Loucy (cell line): ENCODE results near the gene SAMD1.

Experiments
- H2AFZ ChIP-seq: fragments of 200-600 bp; sonication (generic); 2 replicates; pipeline ENCODE4 v1.6.0; 2016; ENCODE audit warnings: antibody characterized with exemption, mild to moderate bottlenecking, low read length, moderate library complexity
- H3F3A ChIP-seq: fragments of 200-600 bp; 2 replicates; pipeline ENCODE4 v1.6.0; 2016; ENCODE audit warnings: antibody characterized with exemption, low read depth, mild to moderate bottlenecking
- H3K27me3 ChIP-seq: fragments of 200-600 bp; sonication (generic); 2 replicates; pipeline ENCODE4 v1.6.1; 2014; ENCODE audit warnings: low read length, mild to moderate bottlenecking; ENCODE audit not compliant: insufficient read depth, poor library complexity, severe bottlenecking
- H3K36me3 ChIP-seq: fragments of 200-600 bp; sonication (generic); 2 replicates; pipeline ENCODE4 v1.6.1; 2016; ENCODE audit warnings: low read length; ENCODE audit not compliant: insufficient read depth
- H3K4me1 ChIP-seq: fragments of 200-600 bp; sonication (generic); 2 replicates; pipeline ENCODE4 v1.5.1; 2014; ENCODE audit warnings: low read length, mild to moderate bottlenecking; ENCODE audit not compliant: insufficient read depth, poor library complexity, severe bottlenecking
- H3K4me2 ChIP-seq: fragments of 200-600 bp; sonication (generic); 2 replicates; pipeline ENCODE4 v1.6.0; 2014; ENCODE audit warnings: antibody characterized with exemption, low read length, low read depth, mild to moderate bottlenecking; ENCODE audit not compliant: poor library complexity, severe bottlenecking
- H3K4me3 ChIP-seq: fragments of 200-600 bp; sonication (generic); 2 replicates; pipeline ENCODE4 v1.5.1; 2014; ENCODE audit warnings: low read length, mild to moderate bottlenecking, mixed read lengths; ENCODE audit not compliant: poor library complexity, severe bottlenecking
- H3K79me2 ChIP-seq: fragments of 200-600 bp; sonication (generic); 2 replicates; pipeline ENCODE4 v1.6.1; 2014; ENCODE audit warnings: low read length; ENCODE audit not compliant: insufficient read depth
- H3K9ac ChIP-seq: fragments of 200-600 bp; sonication (generic); 2 replicates; pipeline ENCODE4 v1.6.0; 2014; ENCODE audit warnings: mild to moderate bottlenecking, low read depth, low read length, moderate library complexity; ENCODE audit not compliant: poor library complexity, severe bottlenecking
- H3K9me2 ChIP-seq: fragments of 200-600 bp; sonication (generic); replicated peaks from 2 replicates; pipeline ENCODE4 v1.6.1; 2016; ENCODE audit warnings: low read depth, low read length, mixed read lengths
- H3K9me3 ChIP-seq: fragments of 200-600 bp; sonication (generic); 2 replicates; pipeline ENCODE4 v1.6.1; 2014; ENCODE audit warnings: mild to moderate bottlenecking, antibody characterized with exemption, low read length, low read depth; ENCODE audit not compliant: insufficient read depth
- H4K20me1 ChIP-seq: fragments of 200-600 bp; sonication (generic); 2 replicates; pipeline ENCODE4 v1.6.0; 2014; ENCODE audit warnings: antibody characterized with exemption, low read length, mild to moderate bottlenecking; ENCODE audit not compliant: insufficient read depth, poor library complexity, severe bottlenecking
- EZH2phosphoT487 ChIP-seq: fragments of 200-600 bp; IDR thresholded peaks from 2 replicates; pipeline ENCODE4 v1.6.1; 2018; ENCODE audit warnings: antibody characterized with exemption, mild to moderate bottlenecking, moderate library complexity, borderline replicate concordance
- TF ChIP-seq, protein P1 (sequence below): fragments of 200-600 bp; sonication (generic); conservative IDR thresholded peaks from 2 replicates; pipeline ENCODE4 v1.5.1; 2014; ENCODE audit warnings: mild to moderate bottlenecking, antibody characterized with exemption, low read length

Gene SAMD1

DNA sequence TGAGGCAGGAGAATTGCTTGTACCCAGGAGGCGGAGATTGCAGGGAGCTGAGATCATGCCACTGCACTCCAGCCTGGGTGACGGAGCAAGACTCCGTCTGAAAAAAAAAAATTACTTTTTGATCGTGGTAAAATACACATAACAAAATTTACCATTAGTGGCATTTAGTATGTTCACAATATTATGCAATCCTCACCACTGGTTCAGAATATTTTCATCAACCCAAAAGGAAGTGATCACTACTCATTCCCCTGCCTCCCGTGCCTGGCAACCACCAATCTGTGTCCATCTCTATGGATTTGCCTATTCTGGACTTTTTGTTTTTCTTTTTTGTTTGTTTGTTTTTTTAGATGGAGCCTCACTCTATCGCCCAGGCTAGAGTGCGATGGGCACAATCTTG, 27.4 kb downstream of the SAMD1 start:
- H3K36me3 ChIP-seq, result no peaks in the 10 kb centered on the region
- H2AFZ ChIP-seq, result no peak overlapping the region
- TF ChIP-seq, protein P1, sequence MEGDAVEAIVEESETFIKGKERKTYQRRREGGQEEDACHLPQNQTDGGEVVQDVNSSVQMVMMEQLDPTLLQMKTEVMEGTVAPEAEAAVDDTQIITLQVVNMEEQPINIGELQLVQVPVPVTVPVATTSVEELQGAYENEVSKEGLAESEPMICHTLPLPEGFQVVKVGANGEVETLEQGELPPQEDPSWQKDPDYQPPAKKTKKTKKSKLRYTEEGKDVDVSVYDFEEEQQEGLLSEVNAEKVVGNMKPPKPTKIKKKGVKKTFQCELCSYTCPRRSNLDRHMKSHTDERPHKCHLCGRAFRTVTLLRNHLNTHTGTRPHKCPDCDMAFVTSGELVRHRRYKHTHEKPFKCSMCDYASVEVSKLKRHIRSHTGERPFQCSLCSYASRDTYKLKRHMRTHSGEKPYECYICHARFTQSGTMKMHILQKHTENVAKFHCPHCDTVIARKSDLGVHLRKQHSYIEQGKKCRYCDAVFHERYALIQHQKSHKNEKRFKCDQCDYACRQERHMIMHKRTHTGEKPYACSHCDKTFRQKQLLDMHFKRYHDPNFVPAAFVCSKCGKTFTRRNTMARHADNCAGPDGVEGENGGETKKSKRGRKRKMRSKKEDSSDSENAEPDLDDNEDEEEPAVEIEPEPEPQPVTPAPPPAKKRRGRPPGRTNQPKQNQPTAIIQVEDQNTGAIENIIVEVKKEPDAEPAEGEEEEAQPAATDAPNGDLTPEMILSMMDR, result no peak
- TF ChIP-seq EZH2phosphoT487, result no peak
- H3K27me3 ChIP-seq, result no peaks in the 10 kb centered on the region
- H3K9me2 ChIP-seq, result no peaks in the 10 kb centered on the region
- H3F3A ChIP-seq, result no peaks in the 10 kb centered on the region
- no peak overlapping the region for H3K4me3 ChIP-seq
- H3K4me2 ChIP-seq, result no peak overlapping the region
- H4K20me1 ChIP-seq, result no peaks in the 10 kb centered on the region
- no peaks in the 10 kb centered on the region for H3K4me1 ChIP-seq
- H3K9ac ChIP-seq, result no peak overlapping the region
- H3K79me2 ChIP-seq, result no peaks in the 10 kb centered on the region
- H3K9me3 ChIP-seq, result no peaks in the 10 kb centered on the region

DNA sequence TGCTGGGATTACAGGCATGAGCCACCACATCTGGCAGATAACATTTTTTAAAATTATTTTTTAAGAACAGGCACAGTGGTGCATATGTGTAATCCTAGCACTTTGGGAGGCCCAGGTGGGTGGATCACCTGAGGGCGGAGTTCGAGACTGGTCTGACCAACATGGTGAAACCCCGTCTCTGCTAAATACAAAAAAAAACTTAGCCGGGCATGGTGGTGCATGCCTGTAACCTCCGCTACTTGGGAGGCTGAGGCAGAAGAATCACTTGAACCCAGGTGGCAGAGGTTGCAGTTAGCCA, 28.0 kb downstream of the SAMD1 start:
- no peaks in the 10 kb centered on the region for H4K20me1 ChIP-seq
- no peak overlapping the region for H3K9ac ChIP-seq
- no peak overlapping the region for H3K4me3 ChIP-seq
- no peak overlapping the region for H3K4me2 ChIP-seq
- no peak overlapping the region for H2AFZ ChIP-seq
- TF ChIP-seq EZH2phosphoT487, result no peak
- TF ChIP-seq, protein P1, result no peak
- H3K9me2 ChIP-seq, result no peaks in the 10 kb centered on the region
- no peaks in the 10 kb centered on the region for H3F3A ChIP-seq
- no peaks in the 10 kb centered on the region for H3K4me1 ChIP-seq
- H3K27me3 ChIP-seq, result no peaks in the 10 kb centered on the region
- H3K79me2 ChIP-seq, result no peaks in the 10 kb centered on the region
- no peaks in the 10 kb centered on the region for H3K36me3 ChIP-seq
- no peaks in the 10 kb centered on the region for H3K9me3 ChIP-seq

GRCh38 chr19:14061751-14062557, 28.6 kb downstream of the SAMD1 start, which contains the start of gene PALM3:
PALM3 (minus strand) TSS chr19:14062076; CDS start chr19:14061980, 96 bp downstream.
- Histone ChIP-seq H3K27me3 (no peaks in the 10 kb centered on the region), H3K4me3 (no peak within 1 kb of the TSS), H3K36me3 (no peaks in the 10 kb centered on the region), H4K20me1 (no peaks in the 10 kb centered on the region), H3K4me2 (no peak within 1 kb of the TSS), H3F3A (no peaks in the 10 kb centered on the region), H3K79me2 (no peaks in the 10 kb centered on the region), H2AFZ (no peak within 1 kb of the TSS), H3K9ac (no peak within 1 kb of the TSS), H3K9me3 (no peaks in the 10 kb centered on the region), H3K9me2 (no peaks in the 10 kb centered on the region), H3K4me1 (no peaks in the 10 kb centered on the region)
- TF ChIP-seq, protein P1, result no peak
- no peak for TF ChIP-seq EZH2phosphoT487
